Suppressor macrophage (primary cell): ENCODE data around the gene ZCCHC8.
"Not testable (repeated sequence)": the region's sequence is repeated elsewhere in the genome, so short reads cannot be mapped to it uniquely, and the experiment has no call there.

Experiments
- DNase-seq, 4 experiments: peaks; one replicate each; pipeline ENCODE4 v3.0.0-alpha.2; 2020 to 2022

Gene ZCCHC8

DNA sequence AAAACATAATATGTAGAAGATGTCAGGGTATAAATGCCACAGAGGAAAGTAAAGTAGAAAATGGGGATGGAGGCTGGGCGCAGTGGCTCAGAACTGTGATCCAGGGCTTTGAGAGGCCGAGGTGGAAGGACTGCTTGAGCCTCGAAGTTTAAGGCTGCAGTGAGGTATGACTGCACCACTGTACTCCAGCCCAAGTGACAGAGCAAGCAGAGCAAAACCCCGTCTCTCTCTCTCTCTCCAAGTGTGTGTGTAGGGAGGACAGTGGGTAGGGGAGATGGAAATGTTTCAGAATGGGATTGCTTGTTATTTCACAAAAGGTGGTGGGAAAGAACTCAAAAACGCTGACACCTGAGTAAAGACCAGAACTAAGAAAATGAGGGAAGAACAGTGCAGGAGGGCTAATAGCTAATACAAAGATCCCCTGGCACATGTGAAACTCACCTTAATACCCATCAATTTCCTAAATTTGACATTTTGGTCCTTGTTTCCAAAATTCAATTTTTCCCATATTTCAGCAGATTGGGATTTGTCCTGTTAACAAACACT, 5.7 kb upstream of the ZCCHC8 start:
- DNase-seq, result no peak

DNA sequence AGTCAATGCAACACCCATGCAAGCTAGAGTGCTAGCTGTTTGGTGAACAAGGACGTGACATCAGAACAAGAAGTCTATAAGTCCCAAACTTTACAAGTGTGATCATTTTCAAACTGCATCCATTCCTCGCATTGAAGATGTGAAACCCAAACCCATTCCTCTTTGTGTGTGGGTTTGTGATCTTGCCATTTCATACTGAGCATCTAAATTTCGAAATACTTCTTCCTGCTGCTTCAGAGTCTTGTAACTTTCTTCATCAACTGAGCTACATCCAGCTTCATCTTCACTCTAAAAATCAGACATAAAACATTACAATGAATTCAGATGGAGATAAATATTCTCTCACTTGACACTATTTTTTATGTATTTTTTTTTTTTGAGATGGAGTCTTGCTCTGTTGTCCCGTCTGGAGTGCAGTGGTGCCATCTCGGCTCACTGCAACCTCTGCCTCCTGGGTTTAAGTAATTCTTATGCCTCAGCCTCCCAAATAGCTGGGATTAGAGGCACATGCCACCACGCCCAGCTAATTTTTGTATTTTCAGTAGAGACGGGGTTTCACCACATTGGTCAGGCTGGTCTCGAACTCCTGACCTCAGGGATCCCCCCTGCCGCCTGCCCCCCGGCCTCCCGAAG, 4.8 kb upstream of the ZCCHC8 start:
- DNase-seq, result peak in 1 of 4 experiments; percentile 16

DNA sequence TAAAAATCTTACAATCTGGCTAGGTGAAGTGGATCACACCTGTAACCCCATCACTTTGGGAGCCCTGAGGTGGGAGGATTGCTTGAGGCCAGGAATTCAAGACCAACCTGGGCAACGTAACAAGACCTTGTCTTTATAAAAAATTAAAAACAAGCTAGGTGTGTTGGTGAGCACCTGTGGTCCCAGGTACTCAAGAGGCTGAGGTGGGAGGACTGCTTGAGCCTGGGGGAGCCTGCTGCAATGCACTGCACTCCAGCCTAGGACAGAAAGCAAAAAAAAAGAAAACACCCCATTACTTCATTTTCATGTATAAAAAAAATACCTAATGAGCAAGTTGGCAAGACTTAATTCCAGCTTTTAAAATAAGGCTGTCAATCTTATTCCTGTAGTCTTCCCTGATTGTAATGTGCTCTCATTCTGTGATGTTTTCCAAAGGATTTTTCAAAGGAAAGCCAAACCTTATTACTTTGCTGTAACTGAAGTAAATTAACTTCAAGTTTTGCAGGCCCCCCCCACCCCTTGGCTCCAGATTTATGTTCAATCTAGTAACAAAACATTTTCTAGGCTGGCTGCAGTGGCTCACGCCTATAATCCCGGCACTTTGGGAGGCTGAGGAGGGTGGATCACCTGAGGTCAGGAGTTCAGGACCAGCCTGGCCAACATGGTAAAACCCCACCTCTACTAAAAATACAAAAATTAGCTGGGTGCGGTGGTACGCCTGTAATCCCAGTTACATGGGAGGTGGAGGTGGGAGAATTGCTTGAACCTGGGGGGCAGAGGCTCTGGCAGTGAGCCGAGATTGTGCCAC, 3.3 kb upstream of the ZCCHC8 start:
- no peak for DNase-seq

DNA sequence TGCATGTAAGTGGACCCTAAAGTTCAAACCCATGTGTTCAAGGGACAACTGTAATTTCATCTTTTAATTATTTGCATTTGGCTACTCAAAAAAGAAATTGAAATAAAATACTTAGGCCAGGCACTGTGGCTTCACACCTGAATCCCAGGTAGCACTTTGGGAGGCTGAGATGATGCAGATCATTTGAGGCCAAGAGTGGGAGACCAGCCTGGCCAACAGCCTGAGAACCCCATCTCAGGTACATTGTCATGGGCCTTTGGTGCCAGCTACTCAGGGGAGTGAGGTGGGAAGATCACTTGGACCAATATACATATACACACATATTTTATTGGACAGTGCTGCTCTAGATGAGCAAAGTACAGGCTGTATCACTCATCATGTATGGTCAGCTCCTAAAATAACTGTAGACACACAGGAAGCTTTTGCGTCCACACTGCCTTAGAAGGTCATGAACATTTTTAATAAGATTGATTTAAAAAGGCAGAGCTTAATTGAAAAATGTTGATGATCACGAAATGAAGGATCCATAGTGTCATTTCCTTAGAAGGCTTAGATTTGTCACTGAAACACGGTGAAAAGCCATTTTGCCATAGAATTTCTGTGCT, 2.5 kb upstream of the ZCCHC8 start:
- no peak for DNase-seq

DNA sequence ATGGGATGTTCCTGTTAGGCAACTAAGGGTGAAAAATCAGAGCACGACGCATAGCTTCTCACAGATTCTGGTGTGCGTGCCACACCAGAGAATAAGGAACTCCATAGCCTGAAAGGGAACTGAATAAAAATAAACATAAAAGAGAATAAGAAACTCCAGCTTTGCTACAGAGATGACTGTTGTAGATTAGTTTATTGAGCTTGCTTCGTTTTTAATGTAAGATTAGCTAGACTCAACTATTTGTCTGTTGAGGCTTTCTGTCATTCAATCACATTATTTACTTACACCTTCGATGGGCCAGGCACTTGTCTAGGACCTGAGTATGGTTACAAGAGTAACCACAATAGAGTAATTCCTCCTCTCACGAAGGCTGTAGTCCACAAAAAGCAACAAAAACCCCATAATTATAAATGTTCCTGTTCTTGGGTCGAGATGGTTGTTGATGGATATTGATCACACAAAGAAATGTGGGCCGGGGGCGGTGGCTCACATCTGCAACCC, 807 bp upstream of the ZCCHC8 start:
- peak; percentile 70 to 88 (median 78) for DNase-seq

DNA sequence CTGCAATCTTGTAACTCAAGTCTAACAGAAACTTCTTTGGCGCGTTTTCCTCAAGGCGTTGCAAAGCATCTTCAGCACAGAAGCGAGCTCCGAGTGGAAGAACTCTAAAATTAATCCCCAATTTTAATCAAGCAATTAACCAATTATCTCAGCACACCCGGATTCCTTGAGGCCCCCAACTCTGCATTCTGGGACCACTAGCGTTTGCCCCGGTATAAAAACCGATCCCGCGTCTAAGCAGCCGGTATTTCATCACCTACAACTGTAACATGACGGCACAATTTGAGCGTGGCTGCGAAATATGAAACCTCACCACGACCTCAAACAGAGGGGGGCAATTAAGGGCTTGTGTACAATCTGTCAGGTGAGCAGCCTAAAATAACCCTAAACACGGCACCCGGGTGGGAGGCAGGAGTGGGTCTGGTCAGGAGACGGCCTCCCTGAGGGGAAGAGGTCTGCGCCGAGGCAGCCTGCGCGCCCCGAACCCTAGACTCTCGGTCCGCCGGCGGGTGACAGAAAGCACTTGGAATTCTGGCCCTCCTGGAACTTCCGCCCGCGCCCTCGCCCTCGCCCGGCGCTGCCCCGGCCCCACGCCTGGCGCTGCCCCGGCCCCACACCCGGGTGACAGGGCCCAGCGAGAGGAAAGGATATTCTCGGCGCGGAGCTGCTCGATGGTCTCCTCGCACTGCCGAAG, 594 bp downstream of the ZCCHC8 start:
- DNase-seq, result peak; percentile 42 to 69 (median 60)

DNA sequence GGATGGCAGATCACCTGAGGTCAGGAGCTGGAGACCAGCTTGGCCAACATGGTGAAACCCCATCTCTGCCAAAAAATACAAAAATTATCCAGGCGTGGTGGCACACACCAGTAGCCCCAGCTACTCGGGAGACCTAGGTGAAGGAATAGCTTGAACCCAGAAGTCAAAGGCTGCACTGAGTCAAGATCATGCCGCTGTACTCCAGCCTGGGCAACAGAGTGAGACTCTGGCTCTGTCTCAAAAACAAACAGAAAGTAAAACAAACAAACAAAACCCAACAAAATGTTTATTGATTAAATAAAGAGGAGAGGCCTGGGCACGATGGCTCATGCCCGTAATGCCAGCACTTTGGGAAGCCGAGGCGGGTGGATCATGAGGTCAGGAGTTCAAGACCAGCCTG, 5.5 kb downstream of the ZCCHC8 start:
- DNase-seq, result no peak

DNA sequence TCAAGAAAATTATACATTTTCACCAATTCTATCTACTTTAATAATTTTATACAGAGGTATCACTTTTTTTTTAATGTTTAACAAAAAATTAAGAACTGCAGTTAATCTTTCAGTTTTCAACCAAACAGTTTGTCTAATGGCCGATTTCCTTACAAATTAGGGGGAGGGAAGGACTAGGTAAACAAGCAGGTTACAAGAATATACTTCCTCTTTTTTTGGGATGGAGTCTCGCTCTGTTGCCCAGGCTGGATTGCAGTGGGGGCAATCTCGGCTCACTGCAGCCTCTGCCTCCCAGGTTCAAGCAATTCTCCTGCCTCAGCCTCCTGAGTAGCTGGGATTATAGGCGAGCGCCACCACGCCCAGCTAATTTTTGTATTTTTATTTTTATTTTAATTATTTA, 7.5 kb downstream of the ZCCHC8 start:
- not testable (repeated sequence) for DNase-seq

DNA sequence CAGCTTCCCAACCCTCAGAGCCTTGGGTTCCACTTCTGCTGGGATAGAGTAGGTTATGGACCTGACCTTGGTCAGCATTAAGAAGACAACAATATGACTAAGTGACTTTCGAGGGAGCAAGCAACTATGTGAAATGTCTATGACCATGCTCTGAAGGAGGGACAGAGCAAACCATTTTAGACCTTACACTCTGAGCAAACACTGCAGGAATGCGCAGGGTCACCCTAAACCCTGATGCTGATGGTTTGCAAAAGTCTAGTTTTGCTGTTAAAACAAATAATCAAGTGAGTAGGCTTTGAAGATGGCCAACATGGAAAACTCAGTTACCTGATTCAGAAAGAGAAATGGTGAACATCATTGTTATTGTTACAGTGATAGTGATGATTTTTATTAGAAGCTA, 8.7 kb downstream of the ZCCHC8 start:
- DNase-seq, result no peak

DNA sequence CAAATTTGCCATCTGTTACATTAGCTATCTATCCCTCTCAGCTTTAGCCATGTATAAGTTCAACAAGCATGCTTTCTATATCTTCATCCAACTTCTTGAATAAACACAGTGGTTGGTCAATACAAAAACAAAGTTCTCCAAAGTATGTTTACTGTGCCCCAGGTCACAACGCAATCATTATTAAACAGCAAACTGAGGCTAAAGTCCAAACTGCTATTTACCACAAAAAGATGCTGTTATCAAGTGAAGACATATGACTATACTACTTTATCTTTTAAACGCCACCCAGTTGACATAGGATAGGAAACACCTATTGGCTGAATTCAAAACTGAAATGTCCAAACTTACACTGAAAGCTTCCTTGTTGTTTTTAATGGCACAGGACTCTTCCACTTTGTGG, 11.7 kb downstream of the ZCCHC8 start:
- DNase-seq, result no peak

DNA sequence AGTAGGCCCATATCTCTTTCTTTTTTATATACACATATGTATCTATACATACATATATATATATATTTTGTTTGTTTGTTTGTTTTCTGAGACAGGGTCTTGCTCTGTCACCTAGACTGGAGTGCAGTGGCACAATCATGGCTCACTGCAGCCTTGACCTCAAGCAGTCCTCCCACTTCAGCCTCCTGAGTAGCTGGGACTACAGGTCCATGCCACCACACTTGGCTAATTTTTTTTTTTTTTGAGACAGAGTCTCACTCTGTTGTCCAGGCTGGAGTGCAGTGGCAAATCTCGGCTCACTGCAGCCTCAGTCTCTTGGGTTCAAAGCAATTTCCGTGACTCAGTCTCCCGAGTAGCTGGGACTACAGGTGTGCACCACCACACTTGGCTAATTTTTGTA, 12.9 kb downstream of the ZCCHC8 start:
- DNase-seq, result not testable (repeated sequence)

DNA sequence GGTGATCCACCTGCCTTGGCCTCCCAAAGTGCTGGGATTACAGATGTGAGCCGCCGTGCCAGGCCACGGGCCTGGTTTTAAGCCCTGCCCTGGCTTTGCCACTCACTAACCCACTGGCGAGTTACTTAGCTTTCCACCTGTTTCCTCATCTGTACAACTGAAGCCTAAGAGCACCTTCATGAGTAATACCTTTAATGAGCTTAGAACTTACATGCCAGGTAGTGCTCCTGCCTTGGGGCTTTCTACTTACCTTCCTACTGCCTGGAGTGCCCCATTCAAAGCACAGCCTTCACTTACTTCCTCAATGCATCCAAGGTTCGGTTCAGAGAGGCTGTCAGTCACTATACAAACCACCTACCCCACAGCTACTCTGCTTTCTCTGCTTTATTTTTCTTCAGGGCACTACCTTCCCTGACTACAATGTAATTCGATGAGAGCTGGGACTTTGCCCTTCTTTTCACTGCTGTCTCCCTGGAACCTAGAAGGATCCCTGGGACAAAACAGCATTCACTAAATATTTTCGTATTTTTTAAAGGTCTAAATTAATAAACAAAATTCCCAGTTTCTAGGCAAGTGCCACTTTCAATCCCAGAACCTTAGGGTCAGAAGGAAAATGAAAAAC, 13.8 kb downstream of the ZCCHC8 start:
- no peak for DNase-seq

DNA sequence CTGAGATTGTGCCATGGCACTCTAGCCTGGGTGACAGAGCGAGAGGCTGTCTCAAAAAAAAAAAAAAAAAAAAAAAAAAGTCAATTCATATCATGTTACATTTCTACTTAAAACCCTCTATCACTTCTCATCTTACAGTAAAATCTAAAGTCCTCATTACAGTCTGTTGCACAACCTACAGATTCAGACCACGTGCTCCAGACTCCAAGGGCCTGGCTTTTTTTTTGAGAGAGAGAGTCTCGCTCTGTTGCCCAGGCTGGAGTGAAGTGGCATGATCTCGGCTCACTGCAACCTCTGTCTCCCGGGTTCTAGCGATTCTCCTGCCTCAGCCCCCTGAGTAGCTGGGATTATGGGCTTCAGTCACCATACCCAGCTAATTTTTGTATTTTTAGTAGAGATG, 14.4 kb downstream of the ZCCHC8 start:
- not testable (repeated sequence) for DNase-seq

DNA sequence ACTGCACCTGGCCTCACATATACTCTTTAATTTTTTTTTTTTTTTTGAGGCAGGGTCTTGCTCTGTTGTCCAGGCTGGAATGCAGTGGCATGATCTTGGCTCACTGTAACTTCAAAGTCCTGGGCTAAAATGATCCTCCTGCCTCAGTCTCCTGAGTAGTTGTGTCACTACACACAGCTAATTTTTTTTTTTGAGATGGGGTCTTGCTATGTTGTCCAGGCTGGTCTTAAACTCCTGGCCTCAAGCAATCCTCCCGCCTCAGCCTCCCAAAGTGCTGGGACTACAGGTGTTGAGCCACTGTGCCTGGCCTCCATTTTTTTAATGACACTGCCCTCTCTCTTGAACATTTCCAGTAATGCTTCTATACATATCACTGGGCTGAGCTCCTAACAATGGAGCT, 16.3 kb downstream of the ZCCHC8 start:
- not testable (repeated sequence) for DNase-seq

DNA sequence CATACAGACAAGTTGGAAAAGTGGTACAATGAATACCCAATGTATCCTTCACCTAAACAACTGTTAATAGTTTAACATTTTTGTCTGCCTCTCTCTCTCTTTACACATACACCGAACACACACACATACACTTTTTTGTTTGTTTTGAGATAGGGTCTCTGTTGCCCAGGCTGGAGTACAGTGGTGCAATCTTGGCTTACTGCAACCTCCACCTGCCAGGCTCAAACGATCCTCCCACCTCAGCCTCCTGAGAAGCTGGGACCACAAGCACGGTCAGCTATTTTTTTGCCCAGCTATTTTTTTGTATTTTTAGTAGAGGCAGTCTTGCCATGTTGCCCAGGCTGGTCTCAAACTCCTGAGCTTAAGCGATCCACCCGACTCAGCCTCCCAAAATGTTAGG, 16.8 kb downstream of the ZCCHC8 start:
- DNase-seq, result no peak

DNA sequence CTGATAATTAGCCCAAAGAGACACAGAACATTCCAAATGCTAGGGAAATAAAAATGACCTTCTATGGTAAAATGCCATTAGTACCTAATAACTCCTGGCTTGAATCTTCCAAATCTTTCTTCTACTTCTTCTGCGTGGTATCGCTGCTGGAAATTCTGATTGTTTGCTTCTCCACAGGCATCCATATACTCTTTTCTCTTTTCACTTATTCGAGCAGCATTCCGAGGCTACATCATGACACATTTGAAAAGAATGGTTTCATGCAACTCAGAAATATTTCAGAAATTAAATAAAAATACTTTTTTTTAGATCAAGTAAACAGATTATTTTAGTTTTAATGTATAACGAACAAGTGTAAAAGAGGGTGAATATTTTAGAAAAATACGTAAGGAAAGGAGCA, 18.9 kb downstream of the ZCCHC8 start:
- DNase-seq, result no peak

DNA sequence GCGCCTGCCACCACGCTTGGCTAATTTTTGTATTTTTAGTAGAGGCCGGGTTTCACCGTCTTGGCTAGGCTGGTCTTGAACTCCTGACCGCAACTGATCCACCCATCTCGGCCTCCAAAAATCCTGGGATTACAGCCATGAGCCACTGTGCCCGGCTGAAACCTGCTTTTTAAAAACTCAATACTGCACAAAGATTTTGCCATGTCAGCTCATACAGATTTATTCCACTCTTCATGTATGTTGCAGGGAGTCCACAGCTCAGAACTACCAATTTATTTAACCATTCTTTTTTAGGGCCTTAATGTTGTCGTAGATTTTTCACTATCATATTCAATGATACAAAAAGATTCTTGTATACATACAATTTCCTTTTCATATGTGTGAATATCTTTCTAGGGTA, 20.0 kb downstream of the ZCCHC8 start:
- no peak for DNase-seq

DNA sequence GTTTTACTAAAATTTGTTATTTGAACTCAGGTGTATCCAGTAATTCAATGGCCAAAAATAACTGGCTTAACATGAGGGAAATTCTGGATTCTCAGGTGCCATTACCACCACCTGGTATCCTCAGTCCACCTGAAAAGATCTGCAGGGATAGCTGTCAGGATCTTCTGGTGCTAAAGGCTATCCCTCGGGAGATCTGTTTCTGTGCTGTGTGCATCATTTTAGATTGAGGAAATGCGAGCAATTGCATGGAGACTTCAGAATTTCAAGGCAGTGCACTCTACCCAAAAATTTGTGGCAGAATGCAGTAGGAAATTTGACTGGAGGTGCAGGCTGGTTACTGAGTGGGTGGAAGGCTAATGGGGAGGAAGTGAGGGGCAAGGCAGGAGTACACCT, 26.4 kb downstream of the ZCCHC8 start:
- DNase-seq, result no peak

DNA sequence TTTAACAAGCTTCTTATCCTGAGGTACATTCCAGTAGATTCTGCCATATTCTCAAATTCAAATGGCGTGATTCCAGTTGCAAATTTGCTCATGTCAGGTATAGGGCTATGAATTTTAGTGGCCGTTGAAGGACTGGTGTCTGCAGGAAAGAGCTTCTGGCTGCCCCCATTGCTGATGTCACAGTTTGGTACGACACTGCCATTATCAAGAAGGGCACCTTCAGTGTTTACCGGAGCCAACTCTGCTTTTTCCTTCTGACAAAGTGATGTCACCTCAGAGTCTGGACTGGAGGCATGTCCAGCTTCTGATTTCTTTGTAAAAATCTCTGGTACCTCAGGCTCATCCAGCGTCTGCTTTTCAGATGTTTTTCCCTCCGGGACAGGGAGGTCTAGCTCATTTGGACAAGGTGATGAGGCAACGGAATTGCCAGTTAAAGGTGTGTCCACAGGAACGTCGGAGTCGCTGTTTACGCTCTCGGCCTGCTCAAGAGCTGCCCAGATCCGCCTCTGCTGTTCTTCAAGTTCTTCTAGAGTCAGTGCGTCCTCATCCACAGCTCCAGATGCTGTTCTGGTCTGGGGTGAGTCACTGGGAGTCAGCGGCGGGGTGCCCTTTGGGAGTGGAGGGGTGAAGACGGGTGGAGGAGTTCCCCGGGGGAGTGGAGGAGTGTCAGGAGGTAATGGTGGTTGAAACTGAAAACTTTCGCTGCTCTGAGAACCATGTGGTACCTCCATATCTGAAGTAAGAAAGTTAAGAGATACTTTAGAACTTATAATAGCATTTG, 27.0 kb downstream of the ZCCHC8 start:
- DNase-seq, result no peak

DNA sequence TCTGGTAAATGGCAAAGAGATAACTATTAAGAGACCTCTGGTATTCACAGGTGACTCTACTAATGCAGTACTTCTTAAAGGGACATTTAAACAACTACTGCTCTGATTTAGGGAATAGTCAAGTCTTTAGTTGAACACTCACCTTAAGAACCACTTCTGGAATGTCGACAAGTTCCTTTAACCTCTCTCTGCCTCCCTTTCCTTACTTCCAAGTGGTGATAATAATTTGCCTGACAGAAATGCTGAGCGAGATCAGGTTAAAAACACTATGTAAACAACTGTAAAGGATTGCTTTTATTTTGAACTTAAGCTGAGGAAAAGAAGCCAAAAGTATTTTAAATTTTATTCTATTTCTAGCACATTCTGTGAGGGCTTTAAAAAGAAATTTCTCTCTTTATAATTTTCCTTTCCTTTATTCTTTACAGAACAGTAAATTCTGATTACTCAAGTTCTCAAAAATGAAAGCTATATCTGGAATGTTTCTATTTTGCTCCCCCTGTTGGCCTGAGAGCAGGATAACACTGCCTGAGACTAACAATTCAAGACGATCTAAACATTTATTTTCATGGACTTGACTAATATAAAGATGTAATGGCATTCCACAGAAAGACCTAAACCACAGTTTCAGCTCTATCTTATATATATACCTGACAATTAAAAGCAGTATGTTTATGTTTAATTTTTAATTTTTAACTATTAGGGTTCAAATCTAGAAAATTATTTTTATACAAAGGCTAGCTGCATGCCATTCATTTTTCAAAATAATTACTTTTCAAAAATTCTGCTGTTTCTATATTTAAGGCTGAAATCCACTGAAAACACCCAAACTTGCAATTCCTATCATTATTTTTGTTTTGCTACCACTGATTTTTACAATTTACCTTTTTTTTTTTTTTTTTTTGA, 29.2 kb downstream of the ZCCHC8 start:
- DNase-seq, result peak; percentile 49 to 82 (median 66)
